Measurements from ENCODE around the gene IFNAR1.
"Not testable (repeated sequence)": the region's sequence is repeated elsewhere in the genome, so short reads cannot be mapped to it uniquely, and the experiment has no call there.

Gene IFNAR1

DNA sequence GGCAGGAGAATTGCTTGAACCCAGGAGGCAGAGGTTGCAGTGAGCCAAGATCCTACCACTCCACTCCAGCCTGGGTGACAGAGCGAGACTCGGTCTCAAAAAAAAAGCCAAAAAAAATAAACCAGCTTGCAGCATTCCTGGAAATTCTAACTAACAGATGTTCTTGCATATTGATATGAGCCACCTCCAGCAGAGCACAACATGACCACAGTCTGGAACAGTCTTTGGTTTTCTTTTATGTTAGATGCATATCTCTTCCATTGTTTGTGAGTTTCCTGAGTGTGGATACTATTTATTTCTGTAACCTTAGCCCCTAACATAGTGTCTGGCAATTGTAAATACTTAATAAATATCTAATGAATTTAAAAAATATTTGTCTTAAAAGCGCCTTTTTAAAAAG is 23.9 kb downstream of the IFNAR1 start:
- DNase-seq (ENCODE audit: low read depth): no peak

DNA sequence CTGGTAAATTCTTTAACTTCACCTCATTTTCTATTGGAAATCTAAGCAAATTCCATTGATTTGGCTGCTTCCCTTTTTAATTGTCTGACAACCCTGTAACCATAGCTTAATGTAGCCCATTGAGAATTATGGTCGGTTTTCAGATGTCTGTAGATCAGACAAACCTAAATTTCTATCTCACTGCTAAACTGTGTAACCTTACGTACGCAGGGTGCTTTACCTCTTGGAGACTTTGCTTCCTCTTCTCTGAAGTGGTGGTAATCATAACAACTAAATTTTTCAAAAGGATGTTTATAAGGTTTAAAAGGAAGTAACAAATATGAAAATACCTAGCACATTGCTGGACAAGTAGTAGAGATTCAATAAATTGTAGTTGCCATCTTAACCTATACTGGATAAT is 25.9 kb downstream of the IFNAR1 start:
- no peak for DNase-seq (ENCODE audit: low read depth)

GRCh38 chr21:33355355-33355754 is 30.6 kb downstream of the IFNAR1 start:
- DNase-seq (ENCODE audit: low read depth): no peak

- no peak for DNase-seq (ENCODE audit: low read depth)
Observed at GRCh38 chr21:33355996-33356395, 31.2 kb downstream of the IFNAR1 start.

DNA sequence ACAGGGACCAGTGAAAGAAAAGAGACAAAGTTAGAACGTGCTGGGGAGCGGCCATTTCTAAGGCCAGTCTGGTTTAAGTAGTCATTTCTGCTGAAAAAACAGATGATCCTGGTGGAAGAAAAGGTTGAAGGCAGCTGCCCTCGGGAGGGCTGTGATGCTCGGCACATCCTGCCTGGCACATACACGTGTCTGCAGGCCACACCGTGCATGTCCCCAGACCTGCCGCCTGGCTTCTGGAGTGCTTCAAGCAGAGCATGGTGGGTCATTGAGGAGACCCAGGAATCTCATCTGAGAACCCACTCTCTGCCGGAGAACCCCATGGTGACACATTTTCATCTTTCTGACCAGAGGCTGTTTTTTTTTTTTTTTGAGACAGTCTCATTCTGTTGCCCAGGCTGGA is 32.4 kb downstream of the IFNAR1 start:
- no peak for DNase-seq (ENCODE audit: low read depth)

- DNase-seq (ENCODE audit: low read depth): no peak
Observed at GRCh38 chr21:33359446-33359845, 34.7 kb downstream of the IFNAR1 start.

DNA sequence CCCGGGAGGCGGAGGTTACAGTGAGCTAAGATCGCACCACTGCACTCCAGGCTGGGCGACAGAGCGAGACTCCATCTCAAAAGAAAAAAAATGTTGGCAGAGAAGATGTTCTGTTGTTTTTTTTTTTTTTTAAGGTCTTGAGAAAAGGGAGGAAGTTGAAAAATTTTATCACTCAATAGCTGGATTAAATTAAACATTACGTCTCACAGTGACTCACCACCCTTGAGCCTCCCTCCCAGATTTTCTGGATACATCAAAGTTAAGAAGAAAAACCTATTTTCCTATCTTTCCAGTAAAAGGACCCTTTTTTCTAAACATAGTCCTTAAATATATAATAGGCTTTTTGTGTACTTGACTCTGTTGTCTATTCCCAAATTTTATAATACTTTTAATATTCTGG is 35.5 kb downstream of the IFNAR1 start:
- DNase-seq (ENCODE audit: low read depth): peak; percentile 51

- peak; percentile 83 for DNase-seq (ENCODE audit: low read depth)
Observed at GRCh38 chr21:33360881-33361602, 36.3 kb downstream of the IFNAR1 start.

GRCh38 chr21:33362044-33362555 is 37.3 kb downstream of the IFNAR1 start:
- DNase-seq (ENCODE audit: low read depth): no peak

GRCh38 chr21:33363911-33364609 is 39.3 kb downstream of the IFNAR1 start:
- DNase-seq (ENCODE audit: low read depth): not testable (repeated sequence)

GRCh38 chr21:33364830-33365229 is 40.1 kb downstream of the IFNAR1 start:
- DNase-seq (ENCODE audit: low read depth): no peak

DNA sequence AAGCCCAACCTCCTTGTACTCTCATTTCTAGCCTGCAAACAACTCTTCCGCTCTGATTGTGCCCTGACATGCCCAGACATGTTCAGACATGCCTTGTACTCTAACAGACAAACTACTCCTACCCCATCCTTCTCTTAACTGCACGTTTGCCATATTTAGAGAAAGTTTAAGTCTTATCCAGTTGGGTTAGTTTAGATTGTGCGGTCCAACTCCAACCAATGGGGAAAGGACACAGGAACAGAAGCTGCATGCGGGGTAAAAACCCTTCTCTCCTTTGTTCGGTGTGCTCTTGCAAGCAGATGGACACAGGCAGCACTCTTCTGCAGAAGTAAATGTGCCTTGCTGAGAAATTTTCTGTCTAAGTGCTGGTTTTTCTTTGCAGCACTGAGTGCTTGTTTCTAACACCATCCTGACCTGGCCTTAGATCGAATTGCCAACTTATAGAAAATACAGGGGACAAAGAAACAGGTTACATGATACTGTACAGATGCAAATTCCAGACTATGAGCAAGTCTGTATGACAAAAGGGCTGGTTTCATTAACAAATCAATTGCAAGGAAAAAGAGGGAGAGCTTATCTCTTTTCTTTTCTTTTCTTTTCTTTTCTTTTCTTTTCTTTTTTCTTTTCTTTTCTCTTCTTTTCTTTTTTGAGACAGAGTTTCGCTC is 42.7 kb downstream of the IFNAR1 start:
- DNase-seq (ENCODE audit: low read depth): no peak

DNA sequence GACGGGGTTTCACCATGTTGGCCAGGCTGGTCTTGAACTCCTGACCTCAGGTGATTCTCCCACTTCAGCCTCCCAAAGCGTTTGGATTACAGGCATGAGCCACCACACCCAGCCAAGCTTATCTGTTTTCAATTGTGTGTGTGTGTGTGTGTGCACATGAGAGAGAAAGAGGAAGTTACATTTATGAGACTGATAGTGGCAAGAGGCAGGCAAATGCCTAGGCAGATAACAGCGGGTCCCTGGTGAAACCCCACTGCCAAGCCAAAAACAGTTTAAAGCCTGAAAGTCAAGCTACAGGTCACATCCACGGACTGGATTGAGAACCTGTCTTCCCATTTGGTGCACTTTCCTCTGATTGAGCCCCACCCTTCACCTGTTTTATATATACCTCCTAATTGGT is 43.4 kb downstream of the IFNAR1 start:
- DNase-seq (ENCODE audit: low read depth): no peak

GRCh38 chr21:33368576-33368975 is 43.8 kb downstream of the IFNAR1 start:
- no peak for DNase-seq (ENCODE audit: low read depth)

DNA sequence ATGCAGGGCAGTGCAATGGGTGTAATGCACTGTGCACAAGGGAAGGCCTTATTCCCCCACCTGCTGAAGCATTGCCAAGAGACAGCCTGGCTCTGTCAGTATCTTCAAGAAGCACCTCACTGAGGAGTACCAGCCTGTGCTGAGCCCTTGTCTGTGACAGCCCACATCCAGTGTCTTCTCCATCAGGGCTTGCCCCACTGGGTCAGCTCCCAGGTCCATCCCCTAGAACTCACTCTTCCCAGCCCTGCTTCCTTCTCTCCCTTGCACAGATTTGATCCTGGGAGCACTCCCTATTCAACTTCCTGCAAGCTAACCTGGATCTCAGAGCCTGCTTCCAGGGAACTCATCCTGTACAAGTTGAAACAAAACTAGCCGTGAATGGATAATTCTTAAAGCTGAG is 44.8 kb downstream of the IFNAR1 start:
- no peak for DNase-seq (ENCODE audit: low read depth)

GRCh38 chr21:33370305-33370704 is 45.5 kb downstream of the IFNAR1 start:
- DNase-seq (ENCODE audit: low read depth): no peak

DNA sequence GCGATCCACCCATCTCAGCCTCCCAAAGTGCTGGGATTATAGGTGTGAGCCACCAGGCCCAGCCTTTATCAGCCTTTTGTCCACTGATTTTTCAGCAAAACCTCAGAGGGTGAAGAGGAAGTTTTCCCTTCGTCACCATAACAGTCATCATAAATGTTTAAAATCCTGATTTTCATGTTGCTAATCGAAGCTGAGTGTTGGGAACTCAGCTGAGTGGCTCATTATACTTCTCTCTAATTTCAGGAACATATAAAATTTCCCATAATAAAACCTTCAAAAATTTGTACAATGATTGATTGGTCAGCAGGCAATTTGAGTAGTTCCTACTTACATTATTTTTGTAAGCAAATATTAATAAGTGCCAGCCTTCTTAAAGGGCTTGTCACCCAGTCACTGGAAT is 46.6 kb downstream of the IFNAR1 start:
- no peak for DNase-seq (ENCODE audit: low read depth)

DNA sequence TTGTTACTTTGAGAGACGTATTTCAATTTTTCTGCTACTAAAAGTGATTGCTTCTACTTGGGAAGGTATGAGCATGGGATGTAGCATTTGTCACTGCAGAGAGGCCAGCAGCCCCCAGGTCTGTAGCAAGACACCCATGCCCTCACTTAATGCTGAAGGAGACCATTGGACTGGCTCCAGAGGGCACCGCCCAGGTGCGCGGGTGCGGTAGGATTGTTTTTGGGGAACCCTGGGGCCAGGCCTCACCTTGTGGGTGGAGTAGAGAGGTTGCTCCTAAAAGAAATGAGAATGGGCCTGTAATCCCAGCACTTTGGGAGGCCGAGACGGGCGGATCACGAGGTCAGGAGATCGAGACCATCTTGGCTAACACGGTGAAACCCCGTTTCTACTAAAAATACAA is 47.8 kb downstream of the IFNAR1 start:
- DNase-seq (ENCODE audit: low read depth): no peak

GRCh38 chr21:33373451-33373850 is 48.7 kb downstream of the IFNAR1 start:
- no peak for DNase-seq (ENCODE audit: low read depth)

DNA sequence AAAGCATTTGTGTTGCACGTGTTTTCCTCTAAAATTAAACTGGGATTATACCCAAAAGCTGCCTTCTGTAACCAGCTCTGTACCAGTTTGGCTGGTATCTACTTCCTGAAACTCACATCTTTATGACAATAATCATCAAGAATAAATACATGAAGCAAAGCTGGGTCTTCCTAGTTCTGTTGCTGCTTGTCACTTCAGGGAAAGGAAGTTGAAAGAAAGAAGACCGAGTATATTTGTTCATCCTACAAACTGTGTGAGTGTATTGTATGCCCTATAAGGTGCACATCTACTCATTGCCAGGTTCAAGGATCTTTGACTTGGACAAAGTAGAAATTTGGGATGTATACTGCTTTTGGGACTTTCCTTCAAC is 49.3 kb downstream of the IFNAR1 start:
- DNase-seq (ENCODE audit: low read depth): no peak

- peak; percentile 67 for DNase-seq (ENCODE audit: low read depth)
Observed at GRCh38 chr21:33374450-33375096, 49.8 kb downstream of the IFNAR1 start.

GRCh38 chr21:33375101-33375644 is 50.4 kb downstream of the IFNAR1 start:
- DNase-seq (ENCODE audit: low read depth): no peak
